GM18505 (cell line): ENCODE results near the gene CYP27A1.

Source experiments
- ATAC-seq: cut with Tn5 transposase; IDR thresholded peaks from one replicate; pipeline ENCODE4 v1.9.1; 2021; ENCODE audit not compliant: unreplicated experiment
- POLR2A ChIP-seq: IDR thresholded peaks from 4 replicates; pipeline ENCODE4 v1.6.1; 2011; ENCODE audit warnings: borderline replicate concordance; ENCODE audit not compliant: insufficient read depth, insufficient read length; ENCODE audit errors: extremely low read depth

Gene CYP27A1

DNA sequence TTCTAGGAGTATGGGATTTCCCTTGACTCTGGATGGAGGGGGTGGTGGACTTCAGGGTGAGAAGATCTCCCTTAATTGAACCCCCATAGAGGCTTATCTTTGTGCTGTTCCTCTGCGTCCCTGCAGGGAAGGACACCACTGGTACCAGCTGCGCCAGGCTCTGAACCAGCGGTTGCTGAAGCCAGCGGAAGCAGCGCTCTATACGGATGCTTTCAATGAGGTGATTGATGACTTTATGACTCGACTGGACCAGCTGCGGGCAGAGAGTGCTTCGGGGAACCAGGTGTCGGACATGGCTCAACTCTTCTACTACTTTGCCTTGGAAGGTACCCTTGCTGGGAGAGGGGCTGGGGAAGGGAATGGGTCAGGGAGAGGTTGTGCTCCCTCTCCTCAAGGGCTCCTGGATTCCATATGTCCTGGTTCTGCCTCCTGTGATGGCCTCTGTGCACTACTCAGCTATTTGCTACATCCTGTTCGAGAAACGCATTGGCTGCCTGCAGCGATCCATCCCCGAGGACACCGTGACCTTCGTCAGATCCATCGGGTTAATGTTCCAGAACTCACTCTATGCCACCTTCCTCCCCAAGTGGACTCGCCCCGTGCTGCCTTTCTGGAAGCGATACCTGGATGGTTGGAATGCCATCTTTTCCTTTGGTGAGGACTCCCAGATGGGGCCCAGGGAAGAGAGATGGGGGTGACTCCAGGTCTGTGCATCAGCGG, 30.3 kb downstream of the CYP27A1 start:
- no peak for ATAC-seq
- no peak for TF ChIP-seq POLR2A

DNA sequence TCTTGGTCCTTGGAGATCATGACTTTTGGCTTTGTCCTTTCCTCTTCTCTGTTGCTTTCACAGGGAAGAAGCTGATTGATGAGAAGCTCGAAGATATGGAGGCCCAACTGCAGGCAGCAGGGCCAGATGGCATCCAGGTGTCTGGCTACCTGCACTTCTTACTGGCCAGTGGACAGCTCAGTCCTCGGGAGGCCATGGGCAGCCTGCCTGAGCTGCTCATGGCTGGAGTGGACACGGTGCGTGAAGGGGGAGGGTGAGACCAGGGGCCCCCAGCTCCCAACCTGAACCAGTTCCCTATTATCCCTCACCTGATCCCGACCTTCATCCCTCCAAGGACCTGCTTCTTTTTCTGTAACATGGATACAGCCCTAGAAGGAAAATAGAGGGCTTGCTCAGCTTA, 30.9 kb downstream of the CYP27A1 start:
- ATAC-seq = no peak
- TF ChIP-seq POLR2A = no peak

DNA sequence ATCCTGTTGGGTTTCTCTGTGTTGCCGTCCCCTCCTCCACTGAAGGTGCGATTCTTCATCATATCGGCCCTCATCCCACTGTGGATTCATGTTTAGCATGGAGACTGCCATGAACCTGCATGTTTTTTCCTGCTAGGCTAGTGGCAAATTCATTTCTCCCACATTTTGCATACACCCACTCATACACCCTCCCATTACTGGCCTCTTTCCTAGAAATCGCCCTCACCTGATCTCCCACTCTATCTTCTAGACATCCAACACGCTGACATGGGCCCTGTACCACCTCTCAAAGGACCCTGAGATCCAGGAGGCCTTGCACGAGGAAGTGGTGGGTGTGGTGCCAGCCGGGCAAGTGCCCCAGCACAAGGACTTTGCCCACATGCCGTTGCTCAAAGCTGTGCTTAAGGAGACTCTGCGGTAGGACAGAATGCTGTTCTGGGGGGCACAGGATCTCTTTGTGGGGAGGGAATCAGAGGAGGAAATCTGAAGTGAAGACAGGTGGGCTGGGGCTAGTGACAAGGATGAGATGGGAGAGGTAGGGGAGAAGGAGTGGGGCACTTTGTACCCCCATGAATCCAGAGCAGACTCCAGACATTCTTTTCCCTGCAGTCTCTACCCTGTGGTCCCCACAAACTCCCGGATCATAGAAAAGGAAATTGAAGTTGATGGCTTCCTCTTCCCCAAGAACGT, 32.0 kb downstream of the CYP27A1 start:
- no peak for ATAC-seq
- no peak for TF ChIP-seq POLR2A

DNA sequence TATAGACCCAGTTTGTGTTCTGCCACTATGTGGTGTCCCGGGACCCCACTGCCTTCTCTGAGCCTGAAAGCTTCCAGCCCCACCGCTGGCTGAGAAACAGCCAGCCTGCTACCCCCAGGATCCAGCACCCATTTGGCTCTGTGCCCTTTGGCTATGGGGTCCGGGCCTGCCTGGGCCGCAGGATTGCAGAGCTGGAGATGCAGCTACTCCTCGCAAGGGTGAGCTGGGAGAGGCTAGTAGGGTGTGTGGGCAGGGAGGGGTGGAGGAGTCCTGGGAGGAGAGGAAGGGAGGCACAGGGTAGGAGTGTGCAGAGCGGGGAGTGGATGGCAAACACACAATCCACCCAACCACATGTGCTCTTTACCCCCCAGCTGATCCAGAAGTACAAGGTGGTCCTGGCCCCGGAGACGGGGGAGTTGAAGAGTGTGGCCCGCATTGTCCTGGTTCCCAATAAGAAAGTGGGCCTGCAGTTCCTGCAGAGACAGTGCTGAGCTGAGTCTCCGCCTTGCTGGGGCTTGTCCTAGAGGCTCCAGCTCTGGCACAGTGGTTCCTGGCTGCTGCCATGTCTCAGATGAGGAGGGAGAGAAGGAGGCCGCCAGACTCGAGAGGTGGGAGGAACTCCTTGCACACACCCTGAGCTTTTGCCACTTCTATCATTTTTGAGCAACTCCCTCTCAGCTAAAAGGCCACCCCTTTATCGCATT, 32.7 kb downstream of the CYP27A1 start:
- no peak for ATAC-seq
- TF ChIP-seq POLR2A = no peak

DNA sequence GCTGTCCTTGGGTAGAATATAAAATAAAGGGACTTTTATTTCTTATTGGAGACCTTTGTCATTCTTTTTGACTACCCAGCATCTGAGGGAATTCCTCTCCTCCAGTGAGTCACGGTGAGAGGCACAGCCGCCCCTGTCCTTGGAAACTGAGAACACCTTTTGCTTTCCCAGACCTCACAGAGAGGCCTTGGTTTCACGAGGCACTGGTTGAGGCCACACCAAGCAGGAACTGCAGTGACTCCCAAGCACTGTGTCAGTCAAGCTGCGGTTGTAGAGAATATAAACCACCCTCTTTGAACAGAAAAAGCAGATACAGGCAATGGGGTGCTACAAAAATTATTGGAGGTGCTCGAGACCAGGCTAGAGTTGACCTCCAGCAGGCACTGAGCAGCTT, 33.3 kb downstream of the CYP27A1 start:
- no peak for ATAC-seq
- TF ChIP-seq POLR2A = no peak

DNA sequence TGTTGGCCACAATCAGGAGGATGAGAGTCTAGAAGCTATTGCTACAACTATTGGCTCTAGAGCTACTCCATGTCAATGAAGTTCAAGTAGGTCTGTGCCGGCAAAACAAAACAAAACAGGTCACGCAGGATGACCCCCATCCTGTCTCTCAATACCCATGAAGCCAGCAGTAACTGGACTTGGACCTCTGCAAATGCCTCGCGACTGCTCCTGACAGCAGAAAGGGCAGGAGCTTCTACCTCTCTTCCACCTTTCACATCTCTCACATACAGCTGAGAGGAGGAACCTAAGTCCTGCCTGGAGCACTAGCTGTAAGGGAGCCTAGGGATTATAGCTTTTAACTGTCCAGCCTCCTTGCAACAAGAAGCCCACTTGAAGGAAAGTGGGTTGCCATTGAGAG, 33.7 kb downstream of the CYP27A1 start:
- no peak for ATAC-seq
- no peak for TF ChIP-seq POLR2A

DNA sequence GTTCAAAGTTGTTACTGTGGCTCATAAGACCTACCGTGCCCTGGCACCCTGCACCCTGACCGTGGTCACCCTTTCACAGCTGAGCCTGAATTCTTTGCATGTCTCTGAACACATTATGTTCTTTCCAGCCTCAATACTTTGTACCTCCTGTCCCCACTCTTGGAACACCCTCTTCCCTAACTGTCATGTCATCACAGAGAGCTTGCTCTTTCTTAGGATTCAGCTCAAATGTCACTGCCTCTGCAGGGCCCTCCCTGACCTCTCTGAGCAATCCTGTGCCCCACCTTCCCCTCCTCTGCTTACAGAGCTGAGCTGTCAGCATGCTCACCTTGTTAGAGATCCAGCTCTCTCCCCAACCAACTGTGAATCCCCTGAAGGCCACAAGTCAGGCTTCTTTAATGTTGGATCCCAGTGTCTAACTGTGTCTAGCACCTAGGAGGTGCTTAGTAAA, 34.6 kb downstream of the CYP27A1 start:
- ATAC-seq = no peak
- TF ChIP-seq POLR2A = no peak

DNA sequence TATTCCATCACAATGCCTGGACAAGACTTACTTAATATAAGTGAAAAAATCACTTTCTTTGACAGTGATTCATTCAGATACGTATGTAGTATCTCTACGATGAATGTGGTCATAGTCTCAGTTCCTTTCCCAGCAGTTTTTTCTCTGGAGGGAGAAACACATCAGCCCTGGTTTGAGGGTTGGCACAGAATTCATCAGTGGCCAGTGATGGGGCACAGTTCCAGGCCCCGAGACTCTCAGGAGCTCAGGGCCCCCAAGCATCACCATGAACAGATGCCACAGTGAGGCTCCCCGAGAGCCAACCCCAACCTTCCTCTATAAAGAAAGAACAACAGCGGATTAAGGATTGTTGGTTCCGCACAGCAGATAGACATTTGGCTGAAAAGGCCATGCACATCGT, 37.1 kb downstream of the CYP27A1 start:
- TF ChIP-seq POLR2A = no peak
- ATAC-seq = no peak

DNA sequence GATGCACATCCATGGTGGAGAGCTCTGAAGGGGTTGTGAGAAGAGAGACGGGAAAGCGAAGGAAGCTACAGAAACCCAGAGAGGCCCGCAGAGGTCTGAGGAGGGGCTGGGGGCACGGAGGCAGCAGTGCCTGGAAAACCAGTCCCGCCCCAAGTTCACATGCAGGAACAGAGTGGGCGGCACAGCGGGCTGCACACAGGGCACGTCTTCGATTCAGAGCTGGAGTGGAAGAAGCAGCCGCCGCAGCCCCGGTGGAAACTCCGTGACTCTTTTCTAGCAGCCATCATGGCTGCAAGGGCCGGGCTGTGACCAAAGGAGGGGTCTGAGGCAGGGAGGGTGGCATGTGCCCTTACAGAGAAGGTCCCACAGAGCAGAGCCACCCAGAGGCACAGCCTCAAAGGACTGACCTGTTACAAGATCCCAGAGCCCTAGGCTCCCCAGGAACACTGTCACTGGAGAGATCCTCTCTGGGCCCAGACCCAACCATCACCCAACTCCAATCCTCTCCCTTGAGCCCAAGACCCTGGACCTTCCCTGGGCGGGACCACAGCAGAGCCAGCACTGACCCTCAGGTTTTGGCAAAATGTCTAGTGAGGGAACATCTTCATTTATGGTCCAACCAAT, 38.9 kb downstream of the CYP27A1 start:
- no peak for TF ChIP-seq POLR2A

DNA sequence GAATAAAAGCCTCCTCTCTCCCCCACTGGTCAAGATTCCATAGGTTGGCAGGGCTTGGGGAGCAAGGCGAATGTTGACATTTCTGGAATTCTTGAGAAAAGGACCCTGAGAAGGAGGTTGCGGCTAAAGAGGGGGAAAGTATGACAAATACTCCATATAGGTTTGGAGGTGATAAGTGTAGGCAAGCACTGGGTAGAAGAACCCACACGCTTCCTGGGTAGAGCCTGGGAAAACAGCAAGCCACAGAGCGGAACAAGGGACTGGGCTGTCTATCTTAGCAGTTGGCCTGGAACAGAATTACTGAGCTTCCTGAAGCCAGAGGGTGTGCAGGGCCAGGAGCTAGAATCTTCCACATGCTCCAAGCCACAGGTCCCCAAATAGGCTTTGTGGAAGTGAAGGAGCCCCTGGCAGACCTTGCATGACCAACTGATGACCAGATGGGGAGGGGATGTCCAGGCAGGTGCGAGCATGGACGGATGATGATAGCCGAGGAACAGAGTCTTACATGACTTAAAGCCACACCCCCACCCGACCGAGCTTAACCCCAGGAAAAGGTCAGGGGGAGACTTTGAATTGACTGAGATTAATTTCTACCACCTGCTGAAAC, 39.8 kb downstream of the CYP27A1 start:
- TF ChIP-seq POLR2A = no peak
- ATAC-seq = no peak

More for the DNA sequence above, 38.9 kb downstream of the CYP27A1 start:
- no peak for ATAC-seq

DNA sequence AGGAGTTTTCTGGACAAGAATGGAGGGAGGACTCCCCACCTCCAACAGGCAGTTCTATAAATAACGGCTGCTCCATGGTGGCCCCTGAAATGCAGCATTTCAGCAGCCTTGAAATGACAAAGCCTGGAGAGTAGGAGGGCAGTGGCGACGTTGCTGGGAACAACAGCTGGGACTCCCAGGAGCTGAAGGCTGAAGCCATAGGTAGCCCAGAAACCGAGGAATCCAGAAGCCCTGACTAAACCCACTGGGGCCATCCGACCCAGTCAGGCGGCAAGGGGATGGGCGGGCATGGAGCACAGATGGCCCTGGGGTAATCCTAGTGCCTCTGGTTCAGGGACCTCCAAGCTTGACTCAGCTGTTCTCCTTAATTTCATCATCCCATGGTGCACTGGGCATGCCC, 40.7 kb downstream of the CYP27A1 start:
- no peak for ATAC-seq
- no peak for TF ChIP-seq POLR2A

DNA sequence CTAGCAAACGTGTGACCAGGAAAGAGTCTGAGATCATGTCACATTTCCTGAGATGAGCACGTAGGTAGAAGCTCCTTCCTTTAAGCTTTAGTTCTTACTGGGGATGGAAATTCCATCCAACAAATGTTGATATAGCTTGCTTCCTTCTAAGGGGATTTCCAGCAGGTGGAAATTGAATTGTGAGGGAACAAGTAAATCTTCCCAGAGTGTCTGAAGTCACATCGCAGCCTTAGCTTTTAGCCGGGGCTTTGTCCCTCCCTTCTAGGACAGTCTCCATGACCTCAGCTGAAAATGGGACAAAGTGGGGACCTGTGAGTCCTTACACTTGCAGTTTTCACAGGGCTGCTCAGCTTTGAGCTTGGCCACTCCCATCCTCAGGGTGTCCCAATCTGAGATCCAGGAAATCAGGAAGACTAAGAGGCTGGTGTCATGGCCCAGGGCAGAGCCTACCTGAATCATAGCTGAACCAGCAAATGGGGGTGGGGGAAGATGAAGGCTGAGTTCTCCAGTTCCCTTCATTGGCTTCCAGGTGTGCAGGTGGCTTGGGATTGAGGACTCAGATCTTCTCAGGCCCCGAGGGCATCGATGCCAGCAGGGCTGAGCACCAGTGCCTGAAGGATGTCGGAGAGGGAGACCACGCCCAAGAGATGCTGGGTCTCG, 41.4 kb downstream of the CYP27A1 start:
- no peak for ATAC-seq
- TF ChIP-seq POLR2A = no peak
